PC-3 (cell line): ENCODE measurements around the gene UBE2G1. TPM values are rescaled to one million over a fixed set of nuclear protein-coding genes. Genes with fewer than 3 reads are reported as not detected.

Source experiments
- ATAC-seq: fragments of 200-7000 bp; cut with Tn5 transposase; 2 replicates; pipeline ENCODE4 v1.9.1; 2020; ENCODE audit warnings: mild to moderate bottlenecking, moderate library complexity
- BruUV-seq: library from RNA; stranded (reverse); fragments of 400-500 nt; replicated peaks from 2 replicates; lab custom pipeline; 2021; lab: Mats Ljungman, UMichigan
- CTCF ChIA-PET: fragments of 300-600 bp; sonication (Branson Sonifier 250); formaldehyde crosslinking; loops from one replicate; lab custom pipeline; 2022; ENCODE audit warnings: antibody characterized with exemption; lab: Charles Lee
- POLR2A ChIA-PET: fragments of 300-600 bp; sonication (Branson Sonifier 250); formaldehyde crosslinking; loops from one replicate; lab custom pipeline; 2022; ENCODE audit warnings: antibody characterized with exemption; ENCODE audit not compliant: unreplicated experiment; lab: Charles Lee
- DNase-seq: peaks from one replicate; pipeline ENCODE4 v3.0.0-alpha.2; 2015
- H2AFZ ChIP-seq: fragments of 300-600 bp; sonication (generic); 2 replicates; pipeline ENCODE4 v1.6.0; 2016; ENCODE audit warnings: antibody characterized with exemption, low read length
- H3F3A ChIP-seq: fragments of 300-600 bp; sonication (generic); one replicate; pipeline ENCODE4 v1.6.0; 2017; ENCODE audit warnings: antibody characterized with exemption, low read length, control low read depth, mild to moderate bottlenecking; ENCODE audit not compliant: unreplicated experiment
- H3K27ac ChIP-seq: fragments of 300-600 bp; sonication (generic); 2 replicates; pipeline ENCODE4 v1.5.1; 2016; ENCODE audit warnings: mild to moderate bottlenecking, low read length
- H3K27me3 ChIP-seq: fragments of 300-600 bp; sonication (generic); 2 replicates; pipeline ENCODE4 v1.6.1; 2016; ENCODE audit warnings: low read length, mixed read lengths
- H3K36me3 ChIP-seq: fragments of 300-600 bp; sonication (generic); 2 replicates; pipeline ENCODE4 v1.6.1; 2016; ENCODE audit warnings: low read depth, mixed run types, low read length, mixed read lengths
- H3K4me1 ChIP-seq: fragments of 300-600 bp; sonication (generic); 2 replicates; pipeline ENCODE4 v1.5.1; 2016; ENCODE audit warnings: low read length; ENCODE audit not compliant: insufficient read depth
- H3K4me2 ChIP-seq: fragments of 300-600 bp; sonication (generic); 2 replicates; pipeline ENCODE4 v1.6.0; 2016; ENCODE audit warnings: low read length
- H3K4me3 ChIP-seq: fragments of 300-600 bp; sonication (generic); 2 replicates; pipeline ENCODE4 v1.5.1; 2016; ENCODE audit warnings: mild to moderate bottlenecking, low read length, mixed read lengths
- H3K79me2 ChIP-seq: fragments of 300-600 bp; sonication (generic); 2 replicates; pipeline ENCODE4 v1.6.1; 2017; ENCODE audit warnings: low read length, mixed read lengths
- H3K9ac ChIP-seq: fragments of 300-600 bp; sonication (generic); 2 replicates; pipeline ENCODE4 v1.6.0; 2016; ENCODE audit warnings: mild to moderate bottlenecking, low read length
- H3K9me2 ChIP-seq: fragments of 300-600 bp; sonication (generic); replicated peaks from 2 replicates; pipeline ENCODE4 v1.6.1; 2016; ENCODE audit warnings: mixed run types, low read length, mixed read lengths
- H3K9me3 ChIP-seq: fragments of 300-600 bp; sonication (generic); 2 replicates; pipeline ENCODE4 v1.6.1; 2016; ENCODE audit warnings: low read length, mixed read lengths
- H4K20me1 ChIP-seq: fragments of 300-600 bp; sonication (generic); 2 replicates; pipeline ENCODE4 v1.6.1; 2016; ENCODE audit warnings: low read length, mixed read lengths
- EZH2 ChIP-seq: fragments of 300-600 bp; sonication (generic); IDR thresholded peaks from one replicate; pipeline ENCODE4 v1.6.1; 2017; ENCODE audit warnings: antibody characterized with exemption, mild to moderate bottlenecking, low read length; ENCODE audit not compliant: unreplicated experiment
- EZH2phosphoT487 ChIP-seq: fragments of 300-600 bp; sonication (generic); IDR thresholded peaks from 2 replicates; pipeline ENCODE4 v1.6.1; 2018; ENCODE audit warnings: mild to moderate bottlenecking, antibody characterized with exemption, low read length, borderline replicate concordance
- intact Hi-C: fragments of 100-400 bp; cut with micrococcal nuclease; formaldehyde crosslinking; loops from 2 replicates; pipeline ENCODE4 v1.9.0; 2023
- total RNA-seq: library from RNA; depleted of rRNA; stranded (reverse); fragments of >200 nt; gene quantifications from 2 replicates; pipeline ENCODE4 v1.2.3, GENCODE V29; 2014
- TF ChIP-seq, protein P1 (sequence below): fragments of 300-600 bp; sonication (generic); conservative IDR thresholded peaks from 2 replicates; pipeline ENCODE4 v1.5.1; 2017; ENCODE audit warnings: antibody characterized with exemption, low read depth, mild to moderate bottlenecking, low read length

The UBE2G1 gene
- total RNA-seq, 1 experiment from 2014 or later, result 35.8 TPM

DNA sequence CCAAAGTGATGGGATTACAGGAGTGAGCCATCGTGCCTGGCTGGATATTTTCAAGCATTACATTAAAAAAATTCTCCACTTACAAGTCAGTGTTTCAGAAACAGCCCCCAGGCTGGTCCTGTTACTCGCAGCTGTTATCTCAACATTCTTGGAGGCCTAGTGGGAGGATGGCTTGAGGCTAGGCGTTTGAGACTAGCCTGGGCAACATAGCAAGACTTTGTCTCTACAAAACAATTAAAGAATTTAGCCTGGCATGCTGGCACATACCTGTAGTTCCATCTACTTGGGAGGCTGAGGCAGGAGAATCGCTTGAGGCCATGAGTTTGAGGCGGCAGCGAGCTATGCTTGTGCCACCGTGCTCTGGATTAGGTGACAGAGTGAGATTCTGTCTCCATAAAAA, 40.7 kb upstream of the UBE2G1 start:
- POLR2A ChIA-PET, result no interaction called here

DNA sequence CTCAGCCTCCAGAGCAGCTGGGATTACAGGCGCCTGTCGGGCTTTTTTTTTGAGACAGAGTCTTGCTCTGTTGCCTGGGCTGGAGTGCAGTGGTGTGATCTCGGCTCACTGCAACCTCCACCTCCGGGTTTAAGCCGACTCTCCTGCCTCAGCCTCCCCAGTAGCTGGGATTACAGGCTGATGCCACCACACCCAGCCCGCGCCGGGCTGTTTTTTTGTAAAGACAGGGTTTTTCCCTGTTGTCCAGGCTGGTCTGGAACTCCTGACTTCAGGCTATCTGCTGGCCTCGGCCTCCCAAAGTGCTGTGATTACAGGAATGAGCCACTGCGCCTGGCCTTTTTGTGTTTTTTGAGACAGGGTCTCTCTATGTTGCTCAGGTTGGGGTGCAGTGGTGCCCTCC, 39.9 kb upstream of the UBE2G1 start:
- no peaks in the 10 kb centered on the region for H3K9me3 ChIP-seq
- no peaks in the 10 kb centered on the region for H3K9me2 ChIP-seq
- ChIA-PET POLR2A (no interaction called here), CTCF (no interaction called here)
- ATAC-seq (no peak), DNase-seq (no peak)
- intact Hi-C loops, result no loop called here
- no peaks in the 10 kb centered on the region for H3K4me1 ChIP-seq
- H3K27me3 ChIP-seq, result no peaks in the 10 kb centered on the region
- TF ChIP-seq, protein P1, sequence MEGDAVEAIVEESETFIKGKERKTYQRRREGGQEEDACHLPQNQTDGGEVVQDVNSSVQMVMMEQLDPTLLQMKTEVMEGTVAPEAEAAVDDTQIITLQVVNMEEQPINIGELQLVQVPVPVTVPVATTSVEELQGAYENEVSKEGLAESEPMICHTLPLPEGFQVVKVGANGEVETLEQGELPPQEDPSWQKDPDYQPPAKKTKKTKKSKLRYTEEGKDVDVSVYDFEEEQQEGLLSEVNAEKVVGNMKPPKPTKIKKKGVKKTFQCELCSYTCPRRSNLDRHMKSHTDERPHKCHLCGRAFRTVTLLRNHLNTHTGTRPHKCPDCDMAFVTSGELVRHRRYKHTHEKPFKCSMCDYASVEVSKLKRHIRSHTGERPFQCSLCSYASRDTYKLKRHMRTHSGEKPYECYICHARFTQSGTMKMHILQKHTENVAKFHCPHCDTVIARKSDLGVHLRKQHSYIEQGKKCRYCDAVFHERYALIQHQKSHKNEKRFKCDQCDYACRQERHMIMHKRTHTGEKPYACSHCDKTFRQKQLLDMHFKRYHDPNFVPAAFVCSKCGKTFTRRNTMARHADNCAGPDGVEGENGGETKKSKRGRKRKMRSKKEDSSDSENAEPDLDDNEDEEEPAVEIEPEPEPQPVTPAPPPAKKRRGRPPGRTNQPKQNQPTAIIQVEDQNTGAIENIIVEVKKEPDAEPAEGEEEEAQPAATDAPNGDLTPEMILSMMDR, result no peak
- TF ChIP-seq EZH2, result no peak
- TF ChIP-seq EZH2phosphoT487, result no peak
- no TSS peak for BruUV-seq
- no peak overlapping the region for H3K4me3 ChIP-seq
- H3K4me2 ChIP-seq, result no peak overlapping the region
- no peaks in the 10 kb centered on the region for H3F3A ChIP-seq
- no peaks in the 10 kb centered on the region for H4K20me1 ChIP-seq
- H3K9ac ChIP-seq, result no peak overlapping the region
- no peaks in the 10 kb centered on the region for H3K36me3 ChIP-seq
- H2AFZ ChIP-seq, result no peak overlapping the region
- H3K79me2 ChIP-seq, result no peaks in the 10 kb centered on the region
- no peak overlapping the region for H3K27ac ChIP-seq

More for the DNA sequence above, 40.7 kb upstream of the UBE2G1 start:
- no peak for DNase-seq
- H3K9ac ChIP-seq, result no peak overlapping the region
- no peaks in the 10 kb centered on the region for H3K79me2 ChIP-seq
- intact Hi-C loops, result no loop called here
- no peak overlapping the region for H2AFZ ChIP-seq
- BruUV-seq, result no TSS peak
- H3K36me3 ChIP-seq, result no peaks in the 10 kb centered on the region
- H3F3A ChIP-seq, result no peaks in the 10 kb centered on the region
- no peak overlapping the region for H3K4me2 ChIP-seq
- no peaks in the 10 kb centered on the region for H4K20me1 ChIP-seq
- TF ChIP-seq EZH2, result no peak
- TF ChIP-seq EZH2phosphoT487, result no peak
- TF ChIP-seq, protein P1, result no peak
- H3K4me1 ChIP-seq, result no peaks in the 10 kb centered on the region
- no peaks in the 10 kb centered on the region for H3K9me3 ChIP-seq
- no peak overlapping the region for H3K27ac ChIP-seq
- no peak for ATAC-seq
- H3K9me2 ChIP-seq, result no peaks in the 10 kb centered on the region
- H3K27me3 ChIP-seq, result no peaks in the 10 kb centered on the region
- H3K4me3 ChIP-seq, result no peak overlapping the region
- CTCF ChIA-PET, result no interaction called here

DNA sequence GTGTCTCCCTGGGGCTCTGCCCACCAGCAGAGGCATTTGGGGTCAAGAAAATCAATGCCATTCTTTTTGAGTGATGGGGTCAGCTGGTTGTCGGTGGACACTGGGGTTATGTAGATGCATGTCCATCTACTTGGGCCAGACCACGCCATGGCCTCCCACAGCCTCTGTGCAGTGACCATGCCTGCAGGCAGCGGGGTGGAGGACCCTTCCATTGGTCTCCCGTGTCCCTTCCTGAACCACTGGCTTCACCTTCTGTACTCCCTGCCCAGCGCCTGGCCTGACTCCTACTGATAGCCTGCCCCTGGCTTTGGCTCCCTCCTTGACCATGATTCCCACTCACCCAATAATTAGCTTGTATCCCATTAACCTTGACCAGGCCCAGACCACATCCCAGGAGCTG, 39.2 kb upstream of the UBE2G1 start:
- H3K9me2 ChIP-seq, result no peaks in the 10 kb centered on the region
- no TSS peak for BruUV-seq
- no peak for DNase-seq
- POLR2A ChIA-PET, result no interaction called here
- no peak overlapping the region for H3K4me2 ChIP-seq
- H4K20me1 ChIP-seq, result no peaks in the 10 kb centered on the region
- H2AFZ ChIP-seq, result no peak overlapping the region
- CTCF ChIA-PET, result no interaction called here
- intact Hi-C loops, result no loop called here
- no peaks in the 10 kb centered on the region for H3K27me3 ChIP-seq
- no peaks in the 10 kb centered on the region for H3K36me3 ChIP-seq
- H3K4me1 ChIP-seq, result no peaks in the 10 kb centered on the region
- no peaks in the 10 kb centered on the region for H3K79me2 ChIP-seq
- H3K9me3 ChIP-seq, result no peaks in the 10 kb centered on the region
- H3K9ac ChIP-seq, result no peak overlapping the region
- ATAC-seq, result no peak
- no peak overlapping the region for H3K27ac ChIP-seq
- H3K4me3 ChIP-seq, result no peak overlapping the region
- TF ChIP-seq, protein P1, result no peak
- TF ChIP-seq EZH2, result no peak
- no peaks in the 10 kb centered on the region for H3F3A ChIP-seq
